Measurements from ENCODE around the gene POC1A.

DNA sequence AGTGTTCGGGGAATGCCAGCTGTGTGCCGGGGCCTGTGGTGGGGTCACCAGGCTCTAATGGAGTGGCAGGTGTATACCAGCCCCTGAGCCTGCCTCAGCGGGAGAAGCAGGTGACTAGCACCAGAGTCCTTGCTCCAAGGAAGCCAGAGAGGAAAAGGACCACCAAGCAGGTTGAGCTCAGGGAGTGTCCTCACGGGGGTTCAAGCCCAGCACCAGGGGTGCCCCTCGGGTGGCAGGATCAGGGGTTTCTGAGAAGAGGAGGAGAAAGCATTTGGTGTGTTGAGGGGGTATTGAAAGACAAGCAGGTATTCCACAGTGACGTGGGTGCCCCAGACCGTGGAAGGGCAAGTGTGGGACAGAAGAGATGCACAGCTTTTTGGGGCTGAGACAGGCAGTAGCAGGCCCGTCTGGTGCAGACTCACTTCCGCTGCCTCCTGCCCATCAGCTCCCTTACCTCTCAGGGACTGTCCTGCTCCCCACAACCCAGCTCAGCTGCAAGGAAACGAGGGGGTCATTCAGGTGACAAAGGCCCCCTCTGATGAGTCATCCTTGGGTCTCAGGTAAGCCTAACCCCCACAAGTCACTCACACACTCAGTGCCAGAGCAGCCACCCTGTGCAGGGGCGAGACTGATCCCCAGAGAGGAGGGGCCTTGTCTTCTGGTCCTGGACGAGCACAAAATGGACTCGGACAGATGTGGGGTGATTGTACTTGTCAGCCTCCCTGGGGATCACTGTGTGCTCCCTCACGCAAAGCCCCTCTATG is 21.4 kb upstream of the POC1A start:
- TF ChIP-seq, protein P1, sequence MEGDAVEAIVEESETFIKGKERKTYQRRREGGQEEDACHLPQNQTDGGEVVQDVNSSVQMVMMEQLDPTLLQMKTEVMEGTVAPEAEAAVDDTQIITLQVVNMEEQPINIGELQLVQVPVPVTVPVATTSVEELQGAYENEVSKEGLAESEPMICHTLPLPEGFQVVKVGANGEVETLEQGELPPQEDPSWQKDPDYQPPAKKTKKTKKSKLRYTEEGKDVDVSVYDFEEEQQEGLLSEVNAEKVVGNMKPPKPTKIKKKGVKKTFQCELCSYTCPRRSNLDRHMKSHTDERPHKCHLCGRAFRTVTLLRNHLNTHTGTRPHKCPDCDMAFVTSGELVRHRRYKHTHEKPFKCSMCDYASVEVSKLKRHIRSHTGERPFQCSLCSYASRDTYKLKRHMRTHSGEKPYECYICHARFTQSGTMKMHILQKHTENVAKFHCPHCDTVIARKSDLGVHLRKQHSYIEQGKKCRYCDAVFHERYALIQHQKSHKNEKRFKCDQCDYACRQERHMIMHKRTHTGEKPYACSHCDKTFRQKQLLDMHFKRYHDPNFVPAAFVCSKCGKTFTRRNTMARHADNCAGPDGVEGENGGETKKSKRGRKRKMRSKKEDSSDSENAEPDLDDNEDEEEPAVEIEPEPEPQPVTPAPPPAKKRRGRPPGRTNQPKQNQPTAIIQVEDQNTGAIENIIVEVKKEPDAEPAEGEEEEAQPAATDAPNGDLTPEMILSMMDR (IDR thresholded peaks at IDR 0.05), result no peak
- TF ChIP-seq POLR2A (IDR thresholded peaks at IDR 0.05), result no peak
- no peak for TF ChIP-seq EP300 (IDR thresholded peaks at IDR 0.05)
